COLO668 (cell line): Measurements from ENCODE around the gene PLEKHO2.
A peak's percentile ranks its signal among the peaks of the same experiment; 100 is the strongest.

Experiments
- DNase-seq: peaks from one replicate; lab custom pipeline; 2025; ENCODE audit not compliant: unreplicated experiment; lab: John Stamatoyannopoulos, UW

Gene PLEKHO2

GRCh38 chr15:64892847-64893403, 51.2 kb downstream of the PLEKHO2 start:
- DNase-seq, result no peak

- DNase-seq, result peak; percentile 13
These were observed 52.0 kb downstream of the PLEKHO2 start for GRCh38 chr15:64893481-64894394.

- no peak for DNase-seq
These were observed 52.8 kb downstream of the PLEKHO2 start for GRCh38 chr15:64894395-64895056.

GRCh38 chr15:64895285-64896065, 53.8 kb downstream of the PLEKHO2 start:
- DNase-seq, result no peak

GRCh38 chr15:64896371-64897069, 54.8 kb downstream of the PLEKHO2 start:
- no peak for DNase-seq

GRCh38 chr15:64897345-64897985, 55.8 kb downstream of the PLEKHO2 start:
- no peak for DNase-seq

- no peak for DNase-seq
These were observed 56.7 kb downstream of the PLEKHO2 start for GRCh38 chr15:64898406-64898805.

GRCh38 chr15:64901141-64901540, 59.4 kb downstream of the PLEKHO2 start:
- DNase-seq, result no peak

GRCh38 chr15:64901914-64902313, 60.2 kb downstream of the PLEKHO2 start:
- DNase-seq, result no peak

- no peak for DNase-seq
These were observed 61.1 kb downstream of the PLEKHO2 start for GRCh38 chr15:64902863-64903262.

- DNase-seq, result no peak
These were observed 61.7 kb downstream of the PLEKHO2 start for GRCh38 chr15:64903326-64903950.

- no peak for DNase-seq
These were observed 62.5 kb downstream of the PLEKHO2 start for GRCh38 chr15:64904189-64904588.

GRCh38 chr15:64905119-64905831, 63.6 kb downstream of the PLEKHO2 start:
- peak; percentile 43 for DNase-seq

GRCh38 chr15:64905941-64906340, 64.2 kb downstream of the PLEKHO2 start:
- DNase-seq, result no peak

- DNase-seq, result no peak
These were observed 64.7 kb downstream of the PLEKHO2 start for GRCh38 chr15:64906402-64906801.

GRCh38 chr15:64907991-64908390, 66.3 kb downstream of the PLEKHO2 start:
- no peak for DNase-seq

GRCh38 chr15:64909546-64909945, 67.8 kb downstream of the PLEKHO2 start:
- no peak for DNase-seq

GRCh38 chr15:64911311-64912186, 69.8 kb downstream of the PLEKHO2 start, which contains the start of gene ANKDD1A:
ANKDD1A (plus strand) TSS chr15:64911902; CDS start chr15:64911931, 29 bp downstream.
- peak; percentile 65 for DNase-seq
